Islet of Langerhans (tissue), 1 donor: ENCODE results near the gene PGF.
"Not testable (repeated sequence)": the region's sequence is repeated elsewhere in the genome, so short reads cannot be mapped to it uniquely, and the experiment has no call there.

Experiments used
- FAIRE-seq: peaks from one replicate; lab custom pipeline; 2011; peaks lifted over from hg19 to GRCh38; lab: Jason Lieb, UNC

The PGF gene

DNA sequence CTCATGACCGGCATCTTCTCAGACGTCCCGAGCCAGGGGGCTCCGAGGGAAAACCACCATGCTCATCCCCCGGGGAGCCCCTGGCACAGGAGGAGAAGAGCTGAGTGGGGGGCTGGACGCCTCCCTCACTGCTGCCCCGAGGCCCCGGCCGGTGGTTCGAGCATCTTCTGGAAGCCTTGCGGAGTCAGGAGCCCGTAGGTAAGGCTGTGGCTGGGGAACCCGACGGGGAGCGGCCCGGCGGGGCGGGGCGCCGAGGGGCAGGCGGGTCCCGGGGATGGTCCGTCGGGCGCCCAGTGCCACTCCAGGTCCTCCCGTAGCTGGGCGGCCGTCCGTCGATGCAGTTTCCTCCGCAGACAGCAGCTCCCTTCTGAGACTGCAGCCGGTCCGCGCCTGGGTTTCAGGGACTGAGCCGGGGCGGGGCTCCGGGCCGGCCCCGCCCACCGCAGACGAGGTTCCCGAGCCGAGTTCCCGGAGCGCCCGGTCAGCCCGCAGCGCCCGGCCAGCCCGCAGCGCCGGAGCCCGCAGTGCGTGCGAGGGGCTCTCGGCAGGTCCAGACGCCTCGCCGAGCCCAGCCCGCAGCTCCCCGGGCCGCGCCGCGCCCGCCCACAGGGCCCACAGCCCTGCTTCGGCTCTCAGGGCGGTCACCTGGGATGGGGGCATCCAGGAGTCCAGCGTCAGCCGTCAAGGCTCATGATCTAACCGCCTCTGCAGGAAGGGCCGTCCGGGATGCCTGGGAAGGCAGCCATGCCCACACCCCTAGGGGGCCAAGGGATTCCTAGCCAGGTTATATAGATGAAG is at the start of gene PGF:
PGF (minus strand) TSS at position 369 of the 798 bp plus-strand sequence; CDS start at position 14, 355 bp downstream.
- no peak for FAIRE-seq

DNA sequence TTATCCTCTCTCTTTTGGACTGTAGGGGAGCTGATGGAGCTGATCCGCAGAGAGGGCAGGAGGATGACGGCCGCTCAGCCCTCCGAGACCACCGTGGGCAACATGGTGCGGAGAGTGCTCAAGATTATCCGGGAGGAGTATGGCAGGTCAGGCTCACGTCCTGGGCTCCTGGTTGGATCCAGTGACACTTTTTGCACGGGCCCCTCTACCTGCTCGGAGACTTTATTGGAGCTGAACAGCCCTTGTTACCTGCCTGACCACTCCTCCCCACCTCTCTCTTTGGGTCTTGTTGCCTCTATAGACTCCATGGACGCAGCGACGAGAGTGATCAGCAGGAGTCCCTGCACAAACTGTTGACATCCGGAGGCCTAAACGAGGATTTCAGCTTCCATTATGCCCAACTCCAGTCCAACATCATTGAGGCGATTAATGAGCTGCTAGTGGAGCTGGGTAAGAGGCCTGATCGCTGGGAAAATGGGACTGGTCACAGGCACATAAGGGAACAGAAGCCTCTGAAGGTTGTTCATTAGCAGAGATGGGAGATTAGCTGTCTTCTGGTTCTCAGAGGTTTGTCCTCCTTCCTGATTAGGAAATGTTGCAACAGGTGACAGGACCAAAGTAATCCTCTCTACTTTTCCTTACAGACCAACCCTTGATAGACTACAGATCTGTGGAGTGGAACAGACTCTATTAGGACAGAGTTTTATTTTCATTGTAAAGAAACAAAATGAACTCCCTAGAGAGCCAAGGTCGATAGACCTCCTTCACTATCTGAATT is 48.0 kb upstream of the PGF start:
- no peak for FAIRE-seq

DNA sequence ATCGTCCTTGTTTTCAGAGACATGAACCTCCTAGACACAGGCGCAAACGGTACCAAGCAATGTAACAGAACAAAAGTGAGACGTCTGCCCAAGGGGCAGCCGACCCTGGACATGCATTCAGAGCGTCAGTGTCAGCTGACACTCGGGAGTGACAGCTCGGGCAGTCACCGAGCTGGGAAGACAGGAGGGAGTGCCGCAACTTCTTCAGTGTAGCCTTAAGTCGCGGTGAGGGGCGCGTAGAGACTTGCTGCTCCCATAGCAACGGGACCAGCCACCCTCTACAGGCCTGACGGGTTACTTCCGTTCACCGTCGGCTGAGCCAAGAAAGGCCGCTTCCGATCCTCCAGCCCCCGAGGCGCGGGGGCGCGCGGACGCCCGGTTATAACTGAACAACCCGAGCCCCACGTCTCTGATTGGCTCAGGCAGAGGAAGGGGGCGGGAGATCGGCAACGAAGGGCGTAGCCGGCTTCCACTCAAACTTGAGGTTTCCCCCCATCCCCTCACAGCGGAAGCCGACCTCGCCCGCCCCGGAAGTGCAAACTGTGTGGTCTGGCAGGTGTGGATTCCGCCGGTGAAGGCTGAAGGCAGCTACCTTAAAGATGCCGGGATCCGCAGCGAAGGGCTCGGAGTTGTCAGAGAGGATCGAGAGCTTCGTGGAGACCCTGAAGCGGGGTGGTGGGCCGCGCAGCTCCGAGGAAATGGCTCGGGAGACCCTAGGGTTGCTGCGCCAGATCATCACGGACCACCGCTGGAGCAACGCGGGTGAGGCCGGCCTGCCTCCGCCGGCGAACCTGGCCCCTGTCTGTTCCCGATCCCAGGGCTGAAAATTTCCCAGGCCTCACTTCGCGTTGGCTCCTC is 47.2 kb upstream of the PGF start, which contains the start of gene EIF2B2:
EIF2B2 (plus strand) TSS at position 530 of the 858 bp plus-strand sequence; CDS start at position 600, 70 bp downstream.
- no peak for FAIRE-seq

DNA sequence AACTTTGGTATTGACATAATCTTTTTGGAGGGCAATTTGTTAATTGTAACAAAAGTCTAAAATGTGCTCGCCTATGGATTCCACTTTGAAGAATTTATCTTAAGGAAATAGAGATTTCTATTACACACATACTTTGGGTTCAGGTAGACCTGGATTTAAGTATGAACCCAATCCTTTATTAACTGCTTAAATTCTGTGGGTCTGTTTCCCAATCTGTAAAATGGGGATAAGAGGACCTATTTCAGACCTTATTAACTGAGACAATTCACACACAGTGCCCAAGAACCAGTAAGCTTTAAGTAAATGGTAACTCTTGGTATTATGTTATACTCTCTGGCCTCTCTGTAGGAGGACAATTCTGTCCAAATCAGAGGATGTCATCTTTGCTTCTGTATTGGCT is 46.5 kb upstream of the PGF start:
- no peak for FAIRE-seq

DNA sequence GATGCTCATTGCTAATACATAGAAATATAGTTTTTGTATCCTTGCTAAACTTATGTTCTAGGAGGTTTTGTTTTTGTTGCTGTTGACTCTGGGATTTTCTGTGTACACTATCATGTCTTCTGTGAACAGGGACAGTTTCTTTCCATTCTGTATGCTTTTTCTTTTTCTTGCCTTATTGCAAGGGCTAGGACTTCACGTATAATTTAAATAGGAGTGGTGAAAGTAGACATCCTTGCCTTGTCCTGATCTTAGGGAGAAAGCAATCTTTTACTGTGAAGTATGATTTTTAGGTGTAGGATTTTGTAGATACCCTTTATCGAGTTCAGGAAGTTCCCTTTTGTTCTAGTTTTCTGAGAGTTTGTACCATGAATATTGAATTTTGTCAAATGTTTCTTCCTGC is 45.9 kb upstream of the PGF start:
- no peak for FAIRE-seq

DNA sequence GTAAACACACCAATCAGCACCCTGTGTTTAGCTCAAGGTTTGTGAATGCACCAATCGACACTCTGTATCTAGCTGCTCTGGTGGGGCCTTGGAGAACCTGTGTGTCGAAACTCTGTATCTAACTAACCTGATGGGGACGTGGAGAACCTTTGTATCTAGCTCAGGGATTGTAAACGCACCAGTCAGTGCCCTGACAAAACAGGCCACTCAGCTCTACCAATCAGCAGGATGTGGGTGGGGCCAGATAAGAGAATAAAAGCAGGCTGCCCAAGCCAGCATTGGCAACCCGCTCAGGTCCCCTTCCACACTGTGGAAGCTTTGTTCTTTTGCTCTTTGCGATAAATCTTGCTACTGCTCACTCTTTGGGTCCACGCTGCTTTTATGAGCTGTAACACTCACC is 40.4 kb upstream of the PGF start:
- not testable (repeated sequence) for FAIRE-seq

DNA sequence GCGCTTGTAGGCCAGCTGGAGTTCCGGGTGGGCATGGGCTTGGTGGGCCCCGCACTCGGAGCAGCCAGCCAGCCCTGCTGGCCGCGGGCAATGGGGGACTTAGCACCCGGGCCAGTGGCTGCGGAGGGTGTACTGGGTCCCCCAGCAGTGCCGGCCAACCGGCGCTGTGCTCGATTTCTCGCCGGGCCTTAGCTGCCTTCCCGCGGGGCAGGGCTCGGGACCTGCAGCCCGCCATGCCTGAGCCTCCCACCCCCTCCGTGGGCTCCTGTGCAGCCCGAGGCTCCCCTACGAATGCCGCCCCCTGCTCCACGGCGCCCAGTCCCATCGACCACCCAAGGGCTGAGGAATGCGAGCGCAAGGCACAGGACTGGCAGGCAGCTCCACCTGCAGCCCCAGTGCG is 38.8 kb upstream of the PGF start:
- not testable (repeated sequence) for FAIRE-seq

DNA sequence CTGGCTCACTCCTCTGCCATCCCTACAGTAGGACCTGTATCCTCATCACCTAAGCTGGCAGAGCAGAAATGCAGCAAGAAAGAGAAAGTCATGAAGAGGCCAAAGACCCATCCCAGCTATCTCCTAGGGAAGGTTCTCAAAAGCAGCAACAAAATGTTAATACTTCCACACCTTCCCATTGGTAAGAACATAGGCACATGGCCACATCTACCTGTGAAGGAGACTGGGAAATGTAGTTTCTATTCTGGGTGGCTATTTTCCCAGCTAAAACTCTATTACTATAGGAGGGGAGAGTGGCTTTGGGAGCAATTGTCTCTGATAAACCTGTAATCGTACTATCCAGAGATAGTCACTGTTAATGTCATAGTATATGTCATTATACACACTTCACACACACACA is 33.6 kb upstream of the PGF start:
- no peak for FAIRE-seq

DNA sequence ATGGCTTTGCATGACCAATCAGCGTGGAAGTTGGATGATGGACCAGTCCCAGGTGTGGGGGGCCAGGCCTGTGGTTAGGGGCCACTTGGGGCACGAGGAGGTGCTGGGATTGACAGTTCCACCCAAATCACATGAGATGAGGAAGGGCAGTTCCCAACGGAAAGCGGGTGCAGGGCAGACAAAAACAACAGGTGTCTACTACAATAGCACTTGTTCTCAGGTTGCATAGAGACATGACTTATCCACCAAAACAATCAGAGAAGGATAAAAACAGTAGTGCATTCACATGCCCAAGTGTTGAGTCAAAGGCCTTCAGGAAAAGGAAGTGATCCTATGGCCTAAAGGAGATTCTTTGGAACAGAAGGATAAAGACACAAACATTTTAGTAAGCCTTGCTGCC is 32.7 kb upstream of the PGF start:
- FAIRE-seq: no peak

DNA sequence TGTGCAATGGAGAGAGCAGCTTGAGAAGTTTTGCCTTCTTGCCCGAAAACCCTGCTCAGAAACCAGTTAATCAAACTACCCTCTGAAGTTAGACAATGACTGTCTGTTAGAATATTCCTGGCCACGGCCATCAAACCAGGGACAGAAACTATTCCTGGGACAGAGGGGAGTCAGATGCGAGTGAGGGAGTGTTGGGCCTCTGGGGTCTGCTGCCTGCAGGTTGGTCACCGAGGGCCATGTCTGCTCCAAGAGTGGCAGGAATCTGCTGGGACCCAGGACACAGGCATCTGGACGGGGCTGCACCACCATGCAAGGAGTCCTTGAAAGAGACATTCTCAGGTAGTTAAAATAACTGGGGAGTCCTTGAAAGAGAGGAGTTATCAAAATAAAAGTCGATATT is 30.4 kb upstream of the PGF start:
- FAIRE-seq: no peak

DNA sequence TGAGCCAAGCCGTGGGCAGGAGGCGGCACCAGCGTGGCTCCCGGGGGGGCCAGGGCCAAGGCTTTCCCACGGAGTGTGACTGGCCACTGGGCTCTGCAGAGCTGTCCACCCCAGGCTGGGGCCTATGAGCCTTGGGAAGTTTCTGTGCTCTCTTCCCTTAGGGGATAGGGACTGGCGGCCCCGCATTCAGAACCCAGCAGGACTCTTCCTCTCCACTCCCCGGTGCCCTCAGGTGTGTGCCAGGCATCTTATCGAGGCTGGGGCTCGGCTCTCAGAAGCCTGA is 29.6 kb upstream of the PGF start:
- no peak for FAIRE-seq

DNA sequence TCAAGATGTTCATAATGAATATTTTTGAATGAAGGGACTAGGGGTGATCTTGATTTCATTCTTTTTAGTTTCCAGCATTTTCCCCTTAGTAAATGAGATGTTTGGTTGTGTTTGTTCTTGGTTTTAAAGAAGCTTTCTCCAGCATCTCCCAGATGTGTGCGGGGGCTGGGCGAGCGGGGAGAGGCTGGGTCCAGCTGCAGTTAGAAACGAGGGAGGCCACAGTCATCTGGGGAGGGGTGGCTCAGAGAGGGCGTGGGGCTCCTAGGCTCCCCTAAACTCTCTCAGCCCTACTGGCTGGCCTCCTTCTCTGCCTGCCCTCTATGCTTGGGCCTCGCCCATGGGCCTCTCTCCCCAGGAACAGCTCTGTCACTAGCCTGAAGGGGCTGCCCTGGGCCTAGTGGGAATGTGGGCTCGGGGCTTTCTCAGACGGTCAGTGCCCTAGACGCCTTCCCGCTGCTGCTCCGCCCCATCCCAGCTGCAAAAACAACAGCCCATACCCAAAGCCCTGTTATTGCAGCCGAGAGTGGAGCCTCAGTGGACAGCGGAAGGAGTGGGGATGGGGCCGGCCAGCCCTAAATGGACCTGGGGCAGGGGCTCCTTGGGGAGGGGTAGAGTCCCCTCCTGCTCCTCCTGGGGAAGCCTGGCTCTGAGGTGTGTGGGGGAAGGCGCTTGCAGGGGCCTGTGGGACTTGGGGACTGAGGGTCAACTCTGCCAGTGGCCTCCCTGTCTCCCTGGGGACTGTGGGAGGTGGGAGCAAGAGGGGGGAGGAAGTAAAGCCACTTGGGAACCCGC is 29.0 kb upstream of the PGF start:
- no peak for FAIRE-seq

DNA sequence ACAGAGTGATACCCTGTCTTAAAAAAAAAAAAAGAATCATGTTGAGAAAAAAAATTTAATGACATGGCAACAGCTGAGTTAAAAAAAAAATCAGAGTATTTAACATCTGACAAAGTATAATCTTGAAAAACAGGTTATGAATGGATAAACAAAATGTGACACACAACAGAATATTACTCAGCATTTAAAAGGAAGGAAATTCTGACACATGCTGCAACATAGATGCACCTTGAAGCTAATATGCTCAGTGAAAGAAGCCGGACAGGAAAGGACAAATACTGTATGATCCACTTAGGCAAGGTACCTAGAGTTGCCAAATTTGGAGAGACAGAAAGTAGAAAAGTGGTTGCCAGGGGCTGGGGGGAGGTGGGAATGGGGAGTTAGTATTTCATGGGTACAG is 27.9 kb upstream of the PGF start:
- no peak for FAIRE-seq

DNA sequence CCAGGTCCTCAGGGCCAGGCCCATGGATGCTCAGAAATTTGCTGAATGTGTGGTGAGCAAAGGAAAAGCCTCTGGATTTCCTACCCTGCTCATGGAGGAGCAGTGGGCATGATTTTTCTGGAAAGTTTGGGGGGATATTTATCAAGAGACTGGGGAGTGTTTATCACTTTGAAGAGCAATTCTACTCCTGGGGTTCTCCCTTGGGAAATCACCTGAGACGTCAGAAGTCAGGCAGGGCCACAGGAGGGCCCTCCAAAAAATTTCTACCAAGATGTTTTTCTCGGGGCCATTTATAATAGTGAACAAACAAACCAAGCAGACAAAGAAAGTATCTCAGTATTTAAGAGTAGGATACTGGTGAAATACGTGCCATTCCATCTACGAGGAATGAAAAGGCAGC is 27.3 kb upstream of the PGF start:
- no peak for FAIRE-seq

DNA sequence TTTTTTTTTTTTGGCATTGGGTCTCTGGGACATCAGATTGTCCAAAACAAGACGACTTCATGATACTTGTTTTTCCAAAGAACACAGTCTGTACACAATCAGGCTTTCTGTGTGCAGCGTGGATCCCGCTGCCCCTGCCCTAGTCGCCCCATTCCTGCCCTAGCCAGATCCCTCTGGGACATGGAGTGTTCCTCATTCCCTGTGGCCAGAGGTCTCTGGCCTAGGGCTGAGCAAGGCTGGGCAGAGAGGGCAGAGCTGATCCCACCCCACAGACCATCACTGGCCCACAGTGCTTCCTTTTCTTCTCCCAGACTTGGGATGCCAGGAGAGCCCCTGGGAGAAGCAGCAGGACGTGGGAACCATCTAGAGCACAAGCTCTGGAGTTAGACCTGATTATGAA is 26.4 kb upstream of the PGF start:
- FAIRE-seq: no peak

DNA sequence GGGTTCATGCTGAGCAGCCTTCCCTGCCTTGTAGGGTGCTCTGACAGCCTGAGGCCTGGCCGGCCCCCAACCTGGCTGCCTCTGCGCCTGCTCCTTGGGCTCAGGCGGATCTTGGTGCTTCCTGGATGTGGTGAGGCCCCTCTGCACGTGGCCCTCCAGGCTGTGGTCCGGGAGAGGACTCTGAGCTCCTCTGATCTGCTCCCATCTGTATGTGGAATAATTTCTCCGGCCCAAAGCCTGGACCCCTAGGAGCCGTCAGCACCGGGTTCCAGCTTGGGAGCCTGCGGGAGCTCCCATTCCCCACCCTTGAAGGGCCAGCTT is 26.0 kb upstream of the PGF start:
- no peak for FAIRE-seq

DNA sequence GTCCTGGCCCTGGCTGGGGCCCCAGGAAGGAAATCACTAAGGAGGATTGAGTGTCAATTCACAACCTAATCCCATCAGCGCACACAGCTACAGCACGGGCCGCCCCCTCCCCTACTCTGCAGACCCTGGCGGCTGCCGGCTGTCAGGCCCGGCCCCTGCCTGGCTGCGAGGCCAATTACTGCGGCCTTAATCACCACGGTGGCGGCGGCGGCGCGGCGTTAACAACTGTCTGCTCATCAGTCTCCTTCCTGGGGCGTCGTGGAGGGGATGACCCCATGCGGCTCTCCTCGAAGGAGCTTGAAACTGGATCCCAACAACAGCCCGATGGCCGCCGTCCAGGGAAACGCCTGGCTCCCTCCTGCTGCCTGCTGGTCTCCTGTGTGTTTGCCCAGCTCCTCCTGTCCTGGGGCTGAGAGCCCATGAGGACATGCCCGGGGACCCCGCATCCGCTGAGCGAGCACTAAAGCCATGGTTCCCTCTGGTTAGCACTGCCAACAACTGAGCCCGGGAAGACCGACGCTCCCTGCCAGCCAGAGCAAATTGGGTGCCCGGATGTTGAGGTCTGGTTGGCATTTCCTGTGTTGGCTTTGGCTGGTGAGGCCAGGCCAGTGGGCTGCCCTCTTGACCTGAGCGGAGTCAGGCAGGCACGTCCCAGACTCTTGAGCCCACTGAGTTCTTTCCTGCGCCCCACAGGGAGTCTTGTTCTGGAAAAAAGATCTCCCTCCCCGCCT is 25.5 kb upstream of the PGF start:
- FAIRE-seq: no peak

DNA sequence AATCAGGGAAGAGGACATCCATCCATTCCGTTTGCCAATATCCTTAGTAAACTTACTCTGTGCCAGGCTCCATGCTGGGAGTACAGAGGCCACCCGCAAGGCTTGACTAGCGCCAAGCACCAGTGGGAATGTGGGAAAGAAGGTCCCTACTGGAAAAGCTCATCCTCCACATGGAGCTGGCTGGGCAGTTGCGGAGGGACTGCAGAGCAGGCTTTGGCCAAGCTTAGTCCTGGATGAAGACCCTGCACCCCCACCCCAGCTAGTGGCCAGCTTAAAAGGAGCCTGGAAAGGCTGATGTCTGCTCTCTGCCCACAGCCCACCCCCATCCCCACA is 25.0 kb upstream of the PGF start:
- FAIRE-seq: no peak

DNA sequence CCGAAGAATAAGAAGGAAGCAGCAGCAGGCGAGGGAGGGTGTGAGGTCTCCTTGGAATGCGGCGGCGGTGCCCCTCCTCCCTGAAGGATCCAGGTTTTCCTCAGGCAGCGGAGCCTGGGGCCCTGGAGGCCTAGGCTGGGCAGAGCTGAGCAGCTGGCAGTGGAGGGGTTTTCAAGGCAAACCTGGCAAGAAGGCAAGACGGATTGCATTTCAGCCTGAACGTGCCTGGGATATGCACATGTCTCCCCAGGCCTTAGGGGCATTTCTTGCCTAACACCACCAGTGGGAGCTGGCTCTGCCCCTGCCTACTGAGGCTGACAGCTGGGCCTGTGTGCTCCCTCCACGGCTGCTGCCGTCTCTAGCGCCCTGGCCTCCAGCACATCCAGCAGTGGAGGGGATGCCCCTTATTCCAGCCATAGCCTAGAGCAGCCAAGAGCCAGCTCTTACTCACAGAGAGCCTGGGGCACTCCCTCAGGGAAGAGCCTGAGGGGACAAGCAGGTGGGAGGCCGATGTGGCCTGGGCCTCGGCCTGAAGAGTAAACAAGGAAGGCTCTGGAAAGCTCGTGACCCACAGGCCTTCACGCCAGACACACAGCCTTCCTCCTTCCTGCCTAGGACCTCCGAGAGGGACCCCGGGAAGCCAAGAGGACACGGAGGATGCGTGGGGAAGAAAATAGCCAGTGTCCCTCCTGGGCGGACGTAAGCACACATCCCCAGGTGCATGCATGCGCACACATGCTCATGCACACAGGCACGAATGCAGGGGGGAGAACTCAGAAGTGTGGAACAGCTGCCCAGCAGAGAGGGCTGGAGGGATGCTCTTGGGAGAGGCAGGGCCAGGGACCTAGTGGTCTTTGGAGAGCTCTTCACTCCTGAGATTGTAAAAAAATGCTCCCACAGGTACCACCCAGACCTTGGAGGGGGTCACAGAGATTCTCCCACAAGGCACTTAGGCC is 24.3 kb upstream of the PGF start:
- FAIRE-seq: no peak

DNA sequence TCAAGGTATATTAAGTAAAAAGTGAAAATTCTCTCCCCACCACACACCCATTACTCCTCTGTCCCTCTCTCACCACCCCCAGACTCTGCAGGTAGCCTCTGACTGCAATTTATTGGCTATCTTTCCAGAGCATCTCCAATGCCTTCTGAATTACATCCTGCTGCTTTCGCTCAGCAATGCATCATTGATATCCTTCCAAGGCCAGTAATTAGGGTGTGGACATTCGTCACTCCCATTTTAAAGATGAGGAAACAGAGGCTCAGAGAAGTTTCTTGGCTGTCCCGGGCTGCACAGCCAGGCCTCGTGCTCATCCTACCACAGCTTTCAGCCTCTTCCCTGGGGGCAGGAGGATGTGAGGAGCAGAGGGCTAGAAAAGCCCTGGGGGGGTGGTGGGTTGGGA is 23.6 kb upstream of the PGF start:
- no peak for FAIRE-seq
